ENCODE results near the gene GJB6. TPM values are rescaled to one million over a fixed set of nuclear protein-coding genes. Genes with fewer than 3 reads are reported as not detected.

Gene GJB6
- total and polyA plus RNA-seq, 2 donors from 2014 or later: not detected

GRCh38 chr13:20186771-20187170 lies 45.3 kb downstream of the GJB6 start:
- Histone ChIP-seq H3K27ac (ENCODE audit: low read depth in 2 of 2, low read length in 2 of 2) (no peak overlapping the region), H3K9me3 (ENCODE audit: control insufficient read depth in 2 of 3, insufficient read depth in 1 of 3, low read length in 3 of 3) (no peaks in the 10 kb centered on the region), H3K4me3 (ENCODE audit: low read length in 3 of 3) (no peak overlapping the region), H3K4me1 (ENCODE audit: control insufficient read depth in 2 of 3, insufficient read depth in 2 of 3, low read depth in 1 of 3, low read length in 3 of 3) (peaks cover 0 to 8% (median 4%) of the 10 kb centered on the region in 3 donors), H3K27me3 (ENCODE audit: control insufficient read depth, insufficient read depth, low read length) (peaks cover 2% of the 10 kb centered on the region), H3K9ac (ENCODE audit: low read length in 3 of 3) (no peak overlapping the region), H3K36me3 (ENCODE audit: control insufficient read depth in 2 of 3, insufficient read depth in 3 of 3, low read length in 3 of 3) (no peaks in the 10 kb centered on the region)
- DNase-seq: no peak
- no peak for FAIRE-seq
- TF ChIP-seq CTCF (IDR thresholded peaks at IDR 0.05; ENCODE audit: borderline replicate concordance, extremely low read depth, insufficient read depth): no peak
- intact Hi-C loops (cut with DNase I): no loop called here

- H3K27me3 ChIP-seq (ENCODE audit: control insufficient read depth, insufficient read depth, low read length): no peaks in the 10 kb centered on the region
- H3K36me3 ChIP-seq (ENCODE audit: control insufficient read depth in 2 of 3, insufficient read depth in 3 of 3, low read length in 3 of 3): no peaks in the 10 kb centered on the region
- FAIRE-seq: no peak
- H3K4me1 ChIP-seq (ENCODE audit: control insufficient read depth in 2 of 3, insufficient read depth in 2 of 3, low read depth in 1 of 3, low read length in 3 of 3): peaks cover 0 to 4% (median 2%) of the 10 kb centered on the region in 3 donors
- DNase-seq: no peak
- no peak overlapping the region for H3K4me3 ChIP-seq (ENCODE audit: low read length in 3 of 3)
- H3K27ac ChIP-seq (ENCODE audit: low read depth in 2 of 2, low read length in 2 of 2): no peak overlapping the region
- no peak for TF ChIP-seq CTCF (IDR thresholded peaks at IDR 0.05; ENCODE audit: borderline replicate concordance, extremely low read depth, insufficient read depth)
- H3K9ac ChIP-seq (ENCODE audit: low read length in 3 of 3): no peak overlapping the region
- H3K9me3 ChIP-seq (ENCODE audit: control insufficient read depth in 2 of 3, insufficient read depth in 1 of 3, low read length in 3 of 3): no peaks in the 10 kb centered on the region
- intact Hi-C loops (cut with DNase I): no loop called here
Measured at GRCh38 chr13:20185366-20186056, 46.6 kb downstream of the GJB6 start.

GRCh38 chr13:20182231-20182846 lies 49.8 kb downstream of the GJB6 start:
- no peaks in the 10 kb centered on the region for H3K36me3 ChIP-seq (ENCODE audit: control insufficient read depth in 2 of 3, insufficient read depth in 3 of 3, low read length in 3 of 3)
- H3K9ac ChIP-seq (ENCODE audit: low read length in 3 of 3): no peak overlapping the region
- DNase-seq (peak in 4 of 5 donors; percentile 62 to 86 (median 75)), FAIRE-seq (peak; percentile 69)
- H3K27me3 ChIP-seq (ENCODE audit: control insufficient read depth, insufficient read depth, low read length): peaks cover 3% of the 10 kb centered on the region
- no peak overlapping the region for H3K27ac ChIP-seq (ENCODE audit: low read depth in 2 of 2, low read length in 2 of 2)
- H3K9me3 ChIP-seq (ENCODE audit: control insufficient read depth in 2 of 3, insufficient read depth in 1 of 3, low read length in 3 of 3): no peaks in the 10 kb centered on the region
- intact Hi-C loops (cut with DNase I): no loop called here
- no peak overlapping the region for H3K4me3 ChIP-seq (ENCODE audit: low read length in 3 of 3)
- peaks cover 0 to 2% (median 0%) of the 10 kb centered on the region in 3 donors for H3K4me1 ChIP-seq (ENCODE audit: control insufficient read depth in 2 of 3, insufficient read depth in 2 of 3, low read depth in 1 of 3, low read length in 3 of 3)
- peak; percentile 79 for TF ChIP-seq CTCF (IDR thresholded peaks at IDR 0.05; ENCODE audit: borderline replicate concordance, extremely low read depth, insufficient read depth)

Measured in kidney (tissue), 14 donors.